Heart left ventricle (tissue), 13 donors: ENCODE measurements around the gene MPRIP.

Experiments
- POLR2A ChIP-seq, 2 donors: fragments of 450-650 bp; IDR thresholded peaks; one replicate each; pipeline ENCODE4 v1.6.1; 2017; ENCODE audit warnings: antibody characterized with exemption in 2 of 2, mild to moderate bottlenecking in 2 of 2, moderate library complexity in 2 of 2
- TF ChIP-seq, protein P1 (sequence below), 12 donors: fragments of 200-600 bp; sonication (generic) in 4 of 12; IDR thresholded peaks; one replicate each; pipeline versions ENCODE4 v1.5.0 to v1.8.0; 2018 to 2022; ENCODE audit warnings: antibody characterized with exemption in 12 of 12, mild to moderate bottlenecking in 5 of 12
- donor health status: ischemic (EF 13 %, LVEDD 7.1; RV severe dilation, severe dysfunction).
- donor health status: DM: no; HTN: yes; CAD: no.
- donor health status: DM: no; HTN: no; CAD: no.
- donor health status: ischemic (EF 25% LVEDD 6.9; RV normal size, moderate dysfunction).
- donor health status: ischemic (EF 25% LVEDD 5.7; RV mildly dilated, moderate dysfunction).
- donor health status: ischemic (EF 35%, LVEDD 5.7; RV mildly dilated, moderate dysfunction).
- donor health status: nonischemic (EF 11% LVEDD 7.7; RV severe dilation, severe dysfunction).
- donor health status: DM: yes; HTN: yes; CAD: no.
- donor health status: PGD.
- donor health status: ischemic (EF 29% LVEDD 5.4; RV normal size, mild dysfunction).
- donor health status: nonischemic (EF 23%, LVEDD 6.1; RV moderate dilation, normal function).

DNA sequence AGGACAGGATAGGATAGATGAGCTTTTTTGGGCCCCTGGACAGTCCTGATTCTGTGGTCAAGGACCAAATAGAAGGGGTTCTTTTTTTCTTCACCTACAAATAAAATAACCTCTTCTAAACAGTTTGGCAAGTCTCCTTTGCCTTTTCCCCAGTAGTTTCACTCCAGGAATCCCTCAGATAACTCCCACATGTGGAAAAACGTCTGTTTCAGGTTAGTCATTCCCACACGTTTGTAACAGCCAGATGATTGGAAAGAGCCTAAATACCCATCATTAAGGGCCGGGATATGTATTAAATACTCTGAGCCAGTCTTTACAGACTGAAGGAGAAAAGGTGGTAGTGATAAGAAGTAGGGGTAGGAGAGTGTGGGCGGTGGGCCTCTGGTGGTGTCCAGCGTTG lies 105.6 kb downstream of the MPRIP start:
- TF ChIP-seq, protein P1, sequence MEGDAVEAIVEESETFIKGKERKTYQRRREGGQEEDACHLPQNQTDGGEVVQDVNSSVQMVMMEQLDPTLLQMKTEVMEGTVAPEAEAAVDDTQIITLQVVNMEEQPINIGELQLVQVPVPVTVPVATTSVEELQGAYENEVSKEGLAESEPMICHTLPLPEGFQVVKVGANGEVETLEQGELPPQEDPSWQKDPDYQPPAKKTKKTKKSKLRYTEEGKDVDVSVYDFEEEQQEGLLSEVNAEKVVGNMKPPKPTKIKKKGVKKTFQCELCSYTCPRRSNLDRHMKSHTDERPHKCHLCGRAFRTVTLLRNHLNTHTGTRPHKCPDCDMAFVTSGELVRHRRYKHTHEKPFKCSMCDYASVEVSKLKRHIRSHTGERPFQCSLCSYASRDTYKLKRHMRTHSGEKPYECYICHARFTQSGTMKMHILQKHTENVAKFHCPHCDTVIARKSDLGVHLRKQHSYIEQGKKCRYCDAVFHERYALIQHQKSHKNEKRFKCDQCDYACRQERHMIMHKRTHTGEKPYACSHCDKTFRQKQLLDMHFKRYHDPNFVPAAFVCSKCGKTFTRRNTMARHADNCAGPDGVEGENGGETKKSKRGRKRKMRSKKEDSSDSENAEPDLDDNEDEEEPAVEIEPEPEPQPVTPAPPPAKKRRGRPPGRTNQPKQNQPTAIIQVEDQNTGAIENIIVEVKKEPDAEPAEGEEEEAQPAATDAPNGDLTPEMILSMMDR (IDR thresholded peaks at IDR 0.05) = no peak
- TF ChIP-seq POLR2A (IDR thresholded peaks at IDR 0.05) = no peak
